Measurements from ENCODE around the gene PSMA4. TPM values are rescaled to one million over a fixed set of nuclear protein-coding genes. Genes with fewer than 3 reads are reported as not detected.
"Not testable (repeated sequence)": the region's sequence is repeated elsewhere in the genome, so short reads cannot be mapped to it uniquely, and the experiment has no call there.

The PSMA4 gene
- polyA plus RNA-seq, 1 of the 3 experiments (the other 2 are of a cell fraction) = 212 TPM

- TF ChIP-seq YY1 (IDR thresholded peaks at IDR 0.05; ENCODE audit: low read depth) = no peak
- no peak for TF ChIP-seq MXI1 (IDR thresholded peaks at IDR 0.05; ENCODE audit: low read depth, low read length)
Observed at GRCh38 chr15:78509726-78510312, 30.4 kb upstream of the PSMA4 start (continued).

- CTCF ChIA-PET = interaction anchor here (0.9 kb wide), 1 partner anchor 236 kb away, joined by 3 read pairs; no protein-coding TSS in a partner anchor
- POLR2A ChIA-PET = not testable (repeated sequence)
Observed at GRCh38 chr15:78520035-78520434, 20.2 kb upstream of the PSMA4 start.

GRCh38 chr15:78524230-78524629 lies 16.0 kb upstream of the PSMA4 start:
- Histone ChIP-seq H3K4me3 (ENCODE audit: low read depth in 2 of 2, low read length in 1 of 2) (no peak overlapping the region), H3K9ac (no peak overlapping the region), H3K36me3 (replicated peaks in 1 of 2; ENCODE audit: control insufficient read depth in 1 of 2, insufficient read depth in 2 of 2, low read length in 1 of 2) (no peaks in the 10 kb centered on the region), H3K9me3 (no peaks in the 10 kb centered on the region), H3K27ac (ENCODE audit: low read depth in 2 of 2, low read length in 1 of 2) (no peak overlapping the region), H3K4me2 (no peak overlapping the region), H3K27me3 (ENCODE audit: insufficient read depth) (no peaks in the 10 kb centered on the region), H4K20me1 (ENCODE audit: insufficient read depth) (no peaks in the 10 kb centered on the region), H3F3A (replicated peaks; ENCODE audit: insufficient read depth) (peaks cover 3% of the 10 kb centered on the region), H2AFZ (ENCODE audit: low read depth) (no peak overlapping the region), H3K79me2 (ENCODE audit: insufficient read depth) (no peaks in the 10 kb centered on the region), H3K4me1 (ENCODE audit: control insufficient read depth in 1 of 2, insufficient read depth in 2 of 2, low read depth in 1 of 2, low read length in 1 of 2) (no peaks in the 10 kb centered on the region), H3K9me2 (no peaks in the 10 kb centered on the region)
- ChIA-PET CTCF (no interaction called here), POLR2A (no interaction called here)
- TF ChIP-seq EZH2phosphoT487 (IDR thresholded peaks at IDR 0.05; ENCODE audit: borderline replicate concordance, low read depth) (no peak), NRF1 (IDR thresholded peaks at IDR 0.05; ENCODE audit: low read depth, low read length) (no peak), CHD2 (IDR thresholded peaks at IDR 0.05; ENCODE audit: low read length, partially characterized antibody) (no peak), POLR2AphosphoS5 (IDR thresholded peaks at IDR 0.05; ENCODE audit: low read depth, low read length) (no peak)
- 79% methylated on average over 5 of the region's 5 CpGs for WGBS (ENCODE audit: low lambda C conversion rate)
- DNase-seq = no peak

More at GRCh38 chr15:78520035-78520434, 20.2 kb upstream of the PSMA4 start:
- not testable (repeated sequence) for H3K79me2 ChIP-seq (ENCODE audit: insufficient read depth); H3K36me3 ChIP-seq (replicated peaks in 1 of 2; ENCODE audit: control insufficient read depth in 1 of 2, insufficient read depth in 2 of 2, low read length in 1 of 2); H3K4me2 ChIP-seq; H3K4me1 ChIP-seq (ENCODE audit: control insufficient read depth in 1 of 2, insufficient read depth in 2 of 2, low read depth in 1 of 2, low read length in 1 of 2); H2AFZ ChIP-seq (ENCODE audit: low read depth); H3K27ac ChIP-seq (ENCODE audit: low read depth in 2 of 2, low read length in 1 of 2); H3K9me2 ChIP-seq; H3K9ac ChIP-seq; H3K4me3 ChIP-seq (ENCODE audit: low read depth in 2 of 2, low read length in 1 of 2); H3K9me3 ChIP-seq; H3K27me3 ChIP-seq (ENCODE audit: insufficient read depth); H4K20me1 ChIP-seq (ENCODE audit: insufficient read depth); H3F3A ChIP-seq (replicated peaks; ENCODE audit: insufficient read depth); DNase-seq
- WGBS (ENCODE audit: low lambda C conversion rate) = 98% methylated on average over 2 of the region's 3 CpGs

- ChIA-PET POLR2A (no interaction called here), CTCF (interaction anchor here (1.5 kb wide), 1 partner anchor 14 kb away, joined by 3 read pairs; no protein-coding TSS in a partner anchor)
- WGBS (ENCODE audit: low lambda C conversion rate) = 65% methylated on average over 5 of the region's 5 CpGs
- Histone ChIP-seq H3K79me2 (ENCODE audit: insufficient read depth) (no peaks in the 10 kb centered on the region), H3K27ac (ENCODE audit: low read depth in 2 of 2, low read length in 1 of 2) (no peak overlapping the region), H4K20me1 (ENCODE audit: insufficient read depth) (no peaks in the 10 kb centered on the region), H3K9me2 (no peaks in the 10 kb centered on the region), H3K9me3 (no peaks in the 10 kb centered on the region), H3K4me3 (ENCODE audit: low read depth in 2 of 2, low read length in 1 of 2) (no peak overlapping the region), H3K9ac (no peak overlapping the region), H3K27me3 (ENCODE audit: insufficient read depth) (no peaks in the 10 kb centered on the region), H3F3A (replicated peaks; ENCODE audit: insufficient read depth) (no peaks in the 10 kb centered on the region), H3K4me2 (no peak overlapping the region), H3K36me3 (replicated peaks in 1 of 2; ENCODE audit: control insufficient read depth in 1 of 2, insufficient read depth in 2 of 2, low read length in 1 of 2) (no peaks in the 10 kb centered on the region), H3K4me1 (ENCODE audit: control insufficient read depth in 1 of 2, insufficient read depth in 2 of 2, low read depth in 1 of 2, low read length in 1 of 2) (no peaks in the 10 kb centered on the region), H2AFZ (ENCODE audit: low read depth) (no peak overlapping the region)
- TF ChIP-seq MAX (IDR thresholded peaks at IDR 0.05; ENCODE audit: low read depth) = no peak
- no peak for TF ChIP-seq TEAD4 (IDR thresholded peaks at IDR 0.05; ENCODE audit: borderline replicate concordance, insufficient read depth)
- no peak for TF ChIP-seq USF2 (IDR thresholded peaks at IDR 0.05; ENCODE audit: borderline replicate concordance, low read depth, low read length)
- TF ChIP-seq EZH2phosphoT487 (IDR thresholded peaks at IDR 0.05; ENCODE audit: borderline replicate concordance, low read depth) = no peak
- TF ChIP-seq JUND (IDR thresholded peaks at IDR 0.05) = no peak
- TF ChIP-seq TAF1 (IDR thresholded peaks at IDR 0.05; ENCODE audit: borderline replicate concordance, low read depth, low read length) = no peak
- TF ChIP-seq FOXJ3 (CRISPR knock-in tag; IDR thresholded peaks at IDR 0.05) = no peak
- TF ChIP-seq SIN3A (IDR thresholded peaks at IDR 0.05; ENCODE audit: borderline replicate concordance, low read depth, low read length) = no peak
- no peak for TF ChIP-seq SMC3 (IDR thresholded peaks at IDR 0.05; ENCODE audit: low read depth, low read length)
- no peak for TF ChIP-seq FOSL2 (IDR thresholded peaks at IDR 0.05; ENCODE audit: borderline replicate concordance, low read depth)
- no peak for TF ChIP-seq RFX5 (IDR thresholded peaks at IDR 0.05; ENCODE audit: low read length)
- DNase-seq = no peak
Observed at GRCh38 chr15:78527325-78527724, 12.9 kb upstream of the PSMA4 start.

Measured in SK-N-SH (cell line).